ENCODE data around the gene PTCH2. TPM values are rescaled to one million over a fixed set of nuclear protein-coding genes. Genes with fewer than 3 reads are reported as not detected.

Gene PTCH2
- total RNA-seq, 1 experiment from 2014 or later: 0.79 TPM

GRCh38 chr1:44812822-44813543, 30.1 kb downstream of the PTCH2 start:
- no peaks in the 10 kb centered on the region for H4K20me1 ChIP-seq (ENCODE audit: control insufficient read depth, insufficient read depth, insufficient read length)
- Mint-ChIP-seq H3K9me3 (no peaks in the 10 kb centered on the region), H3K4me3 (peak overlapping the region; percentile 52 to 64), H3K36me3 (ENCODE audit: insufficient read depth in 1 of 3, low read depth in 3 of 3) (peaks cover 0 to 5% (median 2%) of the 10 kb centered on the region in 3 experiments; a peak in 2 of 7 replicates), H3K4me1 (peaks cover 26 to 37% of the 10 kb centered on the region in 2 experiments), H3K27me3 (ENCODE audit: low read depth) (no peaks in the 10 kb centered on the region; the same call in 1 of the 2 replicates), H3K27ac (no peak overlapping the region)
- H3K79me1 ChIP-seq (ENCODE audit: insufficient read depth, low read depth, low read length, poor library complexity, severe bottlenecking): no peaks in the 10 kb centered on the region
- H4K8ac ChIP-seq (replicated peaks; ENCODE audit: insufficient read length, low read depth, low read length): no peak overlapping the region
- no peak overlapping the region for H3K56ac ChIP-seq (ENCODE audit: insufficient read length, low read depth, low read length)
- peaks cover 4% of the 10 kb centered on the region; the same call in 1 of the 2 replicates for H3K4me1 ChIP-seq (ENCODE audit: insufficient read depth, low read length)
- no peaks in the 10 kb centered on the region for H3K9me3 ChIP-seq (ENCODE audit: control insufficient read depth, low read depth, low read length)
- no CpG with 5 or more reads among the region's 48 CpGs for WGBS (ENCODE audit: extremely low coverage, insufficient read length, low lambda C conversion rate)
- H3K79me2 ChIP-seq (ENCODE audit: insufficient read depth, low read length): no peaks in the 10 kb centered on the region
- no peaks in the 10 kb centered on the region for H3K27me3 ChIP-seq (ENCODE audit: insufficient read depth, low read length)
- no peak overlapping the region for H2BK120ac ChIP-seq (ENCODE audit: low read depth, low read length, poor library complexity, severe bottlenecking)
- no peak overlapping the region for H2BK15ac ChIP-seq (ENCODE audit: low read depth, low read length)
- no peak overlapping the region for H3T11ph ChIP-seq (ENCODE audit: low read length)
- peaks cover 7% of the 10 kb centered on the region for H3K23me2 ChIP-seq (ENCODE audit: insufficient read length, low read depth, low read length, poor library complexity, severe bottlenecking)
- peak overlapping the region; percentile 47 for H3K4me2 ChIP-seq (ENCODE audit: insufficient read depth, insufficient read length, low read length)
- no peak for TF ChIP-seq CTCF (conservative IDR thresholded peaks at IDR 0.05)
- no peak overlapping the region for H2BK5ac ChIP-seq (ENCODE audit: insufficient read length, low read length)
- no peak overlapping the region for H2AK5ac ChIP-seq (ENCODE audit: insufficient read length, low read length)
- H3K4ac ChIP-seq (ENCODE audit: low read depth, low read length): no peak overlapping the region
- DNase-seq: peak; percentile 57
- H3K23ac ChIP-seq (ENCODE audit: insufficient read length, low read depth, low read length): no peak overlapping the region
- no peak overlapping the region for H4K5ac ChIP-seq (ENCODE audit: insufficient read length, low read depth, low read length)
- H3K9ac ChIP-seq (ENCODE audit: extremely low read depth, insufficient read length, low read length): no peak overlapping the region
- H3K27ac ChIP-seq (ENCODE audit: insufficient read length, low read depth, low read length): no peak overlapping the region
- H2BK20ac ChIP-seq (ENCODE audit: low read depth, low read length, poor library complexity, severe bottlenecking): no peak overlapping the region
- H3K14ac ChIP-seq (ENCODE audit: insufficient read depth, low read length): peak overlapping the region; percentile 82
- H2AFZ ChIP-seq (ENCODE audit: low read length): no peak overlapping the region
- no peak overlapping the region for H2BK12ac ChIP-seq (ENCODE audit: insufficient read length, low read depth, low read length)
- H4K91ac ChIP-seq (ENCODE audit: insufficient read length, low read depth, low read length): no peak overlapping the region
- peak overlapping the region; percentile 53 for H3K18ac ChIP-seq (ENCODE audit: insufficient read length, low read depth, low read length)
